Smooth muscle cell (in vitro differentiated cells): ENCODE data around the gene ZNF521. TPM values are rescaled to one million over a fixed set of nuclear protein-coding genes. Genes with fewer than 3 reads are reported as not detected.

Experiments
- DNase-seq: peaks from one replicate; lab custom pipeline; 2025; ENCODE audit not compliant: unreplicated experiment; lab: John Stamatoyannopoulos, UW
- H2AFZ ChIP-seq: fragments of 200-600 bp; sonication (generic); 2 replicates; pipeline ENCODE4 v1.6.0; 2016; ENCODE audit warnings: antibody characterized with exemption, low read depth, mild to moderate bottlenecking
- H3F3A ChIP-seq: fragments of 200-600 bp; sonication (generic); 2 replicates; pipeline ENCODE4 v1.6.0; 2017; ENCODE audit warnings: antibody characterized with exemption, low read depth
- H3K27ac ChIP-seq: fragments of 200-600 bp; sonication (generic); 2 replicates; pipeline ENCODE4 v1.5.1; 2016; ENCODE audit warnings: low read depth, mild to moderate bottlenecking
- H3K27me3 ChIP-seq: fragments of 200-600 bp; sonication (generic); 2 replicates; pipeline ENCODE4 v1.6.1; 2016; ENCODE audit warnings: low read depth, mild to moderate bottlenecking
- H3K36me3 ChIP-seq: fragments of 200-600 bp; sonication (generic); 2 replicates; pipeline ENCODE4 v1.5.1; 2016; ENCODE audit warnings: low read depth
- H3K4me1 ChIP-seq: fragments of 200-600 bp; sonication (generic); 2 replicates; pipeline ENCODE4 v1.5.1; 2016; ENCODE audit warnings: low read depth
- H3K4me2 ChIP-seq: fragments of 200-600 bp; sonication (generic); 2 replicates; pipeline ENCODE4 v1.6.0; 2016; ENCODE audit warnings: mild to moderate bottlenecking
- H3K4me3 ChIP-seq: fragments of 200-600 bp; sonication (generic); 2 replicates; pipeline ENCODE4 v1.5.1; 2016; ENCODE audit warnings: mild to moderate bottlenecking
- H3K79me2 ChIP-seq: fragments of 200-600 bp; sonication (generic); 2 replicates; pipeline ENCODE4 v1.6.0; 2016; ENCODE audit warnings: low read depth, mild to moderate bottlenecking
- H3K9ac ChIP-seq: fragments of 200-600 bp; sonication (generic); 2 replicates; pipeline ENCODE4 v1.6.0; 2016; ENCODE audit warnings: low read depth
- H3K9me3 ChIP-seq: fragments of 200-600 bp; sonication (generic); replicated peaks from 2 replicates; pipeline ENCODE4 v1.5.1; 2016; ENCODE audit warnings: low read depth
- H4K20me1 ChIP-seq: fragments of 200-600 bp; sonication (generic); 2 replicates; pipeline ENCODE4 v1.6.0; 2016; ENCODE audit warnings: low read depth
- WGBS: methylation state at CpG from one replicate; pipeline ENCODE4 v1.1.7; 2016; ENCODE audit warnings: low lambda C conversion rate; 5-methylcytosine and 5-hydroxymethylcytosine counted together
- polyA plus RNA-seq: library from polyadenylated mRNA; unstranded; fragments of >200 nt; fragmentation: Nextera tagmentation; extraction: Ambion mirVana; gene quantifications from 2 replicates; pipeline ENCODE4 v1.2.1, GENCODE V29; 2016
- total RNA-seq: library from RNA; depleted of rRNA; stranded (reverse); fragments of >200 nt; gene quantifications from 2 replicates; pipeline ENCODE4 v1.2.3, GENCODE V29; 2014
- TF ChIP-seq, protein P1 (sequence below): fragments of 200-600 bp; sonication (generic); IDR thresholded peaks from 2 replicates; pipeline ENCODE4 v1.5.1; 2017; ENCODE audit warnings: borderline replicate concordance, mild to moderate bottlenecking, antibody characterized with exemption; ENCODE audit not compliant: insufficient read depth, poor library complexity, severe bottlenecking

ZNF521 gene
- total and polyA plus RNA-seq, 2 experiments from 2014 or later: 19.9 to 36.4 TPM

DNA sequence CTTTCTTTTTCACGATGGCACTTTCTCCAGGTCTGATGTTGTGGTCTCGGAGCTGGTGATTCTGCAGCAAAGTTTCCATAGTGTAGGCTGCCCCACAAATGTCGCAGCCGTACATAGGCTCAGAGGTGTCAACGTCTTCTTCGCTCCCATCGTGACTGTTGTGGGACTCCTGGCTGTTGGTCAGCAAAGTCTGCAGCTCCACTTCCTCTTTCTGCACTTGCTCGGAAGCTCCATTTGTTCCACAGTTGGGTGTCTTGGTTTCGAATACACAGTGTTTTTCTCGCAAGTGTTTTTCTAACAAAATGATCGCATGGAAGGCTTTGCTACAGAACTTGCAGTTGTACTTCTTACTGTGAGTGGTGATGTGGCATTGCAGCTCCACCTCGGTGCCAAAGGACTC lies 126.8 kb downstream of the ZNF521 start:
- DNase-seq: no peak
- Histone ChIP-seq H3K9me3 (no peaks in the 10 kb centered on the region), H2AFZ (no peak overlapping the region), H3K9ac (no peak overlapping the region), H3K27me3 (no peaks in the 10 kb centered on the region), H3K79me2 (peaks cover 10% of the 10 kb centered on the region), H3F3A (peaks cover 9% of the 10 kb centered on the region), H3K36me3 (no peaks in the 10 kb centered on the region), H3K27ac (no peak overlapping the region), H3K4me2 (no peak overlapping the region), H3K4me1 (peaks cover 14% of the 10 kb centered on the region), H3K4me3 (no peak overlapping the region), H4K20me1 (peaks cover 38% of the 10 kb centered on the region)
- 96% methylated on average over 12 of the region's 12 CpGs for WGBS
- TF ChIP-seq, protein P1, sequence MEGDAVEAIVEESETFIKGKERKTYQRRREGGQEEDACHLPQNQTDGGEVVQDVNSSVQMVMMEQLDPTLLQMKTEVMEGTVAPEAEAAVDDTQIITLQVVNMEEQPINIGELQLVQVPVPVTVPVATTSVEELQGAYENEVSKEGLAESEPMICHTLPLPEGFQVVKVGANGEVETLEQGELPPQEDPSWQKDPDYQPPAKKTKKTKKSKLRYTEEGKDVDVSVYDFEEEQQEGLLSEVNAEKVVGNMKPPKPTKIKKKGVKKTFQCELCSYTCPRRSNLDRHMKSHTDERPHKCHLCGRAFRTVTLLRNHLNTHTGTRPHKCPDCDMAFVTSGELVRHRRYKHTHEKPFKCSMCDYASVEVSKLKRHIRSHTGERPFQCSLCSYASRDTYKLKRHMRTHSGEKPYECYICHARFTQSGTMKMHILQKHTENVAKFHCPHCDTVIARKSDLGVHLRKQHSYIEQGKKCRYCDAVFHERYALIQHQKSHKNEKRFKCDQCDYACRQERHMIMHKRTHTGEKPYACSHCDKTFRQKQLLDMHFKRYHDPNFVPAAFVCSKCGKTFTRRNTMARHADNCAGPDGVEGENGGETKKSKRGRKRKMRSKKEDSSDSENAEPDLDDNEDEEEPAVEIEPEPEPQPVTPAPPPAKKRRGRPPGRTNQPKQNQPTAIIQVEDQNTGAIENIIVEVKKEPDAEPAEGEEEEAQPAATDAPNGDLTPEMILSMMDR: no peak

DNA sequence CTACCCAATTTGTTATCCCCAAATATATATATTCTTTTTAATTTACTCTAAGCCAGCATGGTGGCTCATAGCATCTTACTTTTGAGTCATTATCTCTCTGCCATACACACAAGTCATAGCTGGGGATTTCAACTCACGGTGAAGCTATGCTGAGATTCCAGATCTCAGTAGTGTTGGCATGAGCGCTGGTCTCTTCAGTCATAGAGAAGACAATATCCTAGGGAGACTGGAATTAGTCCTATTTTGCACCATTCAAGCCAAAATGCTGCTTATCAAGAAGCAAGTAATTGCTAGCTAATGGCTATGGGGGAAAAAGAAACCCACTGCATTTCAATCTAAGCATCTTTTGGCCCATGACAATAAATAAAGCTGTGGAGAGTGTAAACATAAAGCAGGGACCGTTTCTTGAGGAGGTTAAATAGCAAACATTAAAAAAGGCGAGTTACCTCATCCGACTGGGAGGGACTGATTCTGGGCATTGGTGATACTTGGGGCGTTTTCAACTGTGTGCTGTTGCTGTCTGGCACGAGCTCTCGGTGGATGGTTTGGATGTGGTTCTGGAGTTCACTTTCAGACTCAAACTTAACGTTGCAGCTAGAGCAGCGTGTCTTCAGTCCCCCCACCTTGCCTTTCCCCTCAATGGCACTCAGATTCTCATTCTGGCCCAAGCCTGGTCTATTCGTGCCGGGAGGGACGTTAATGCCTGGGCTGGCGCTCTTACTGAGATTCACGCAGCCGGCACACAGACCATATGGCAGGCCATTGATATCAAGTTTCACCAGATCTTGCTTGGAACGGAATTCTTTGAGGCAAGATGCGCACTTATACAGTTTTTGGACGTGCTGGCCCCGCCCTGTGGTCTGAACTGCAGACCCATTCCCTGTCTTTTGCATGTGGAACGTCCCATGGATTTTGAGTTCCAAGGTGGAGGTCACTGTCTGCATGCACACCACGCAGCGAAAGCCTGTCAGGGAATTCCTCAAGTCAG lies 127.8 kb downstream of the ZNF521 start:
- Histone ChIP-seq H3K4me2 (no peak overlapping the region), H3F3A (no peaks in the 10 kb centered on the region), H4K20me1 (peaks cover 41% of the 10 kb centered on the region), H3K27me3 (no peaks in the 10 kb centered on the region), H3K9ac (no peak overlapping the region), H3K4me3 (no peak overlapping the region), H3K79me2 (peaks cover 10% of the 10 kb centered on the region), H3K9me3 (no peaks in the 10 kb centered on the region), H2AFZ (no peak overlapping the region), H3K4me1 (peaks cover 10% of the 10 kb centered on the region), H3K27ac (no peak overlapping the region), H3K36me3 (no peaks in the 10 kb centered on the region)
- TF ChIP-seq, protein P1: no peak
- 94% methylated on average over 23 of the region's 23 CpGs for WGBS
- no peak for DNase-seq

DNA sequence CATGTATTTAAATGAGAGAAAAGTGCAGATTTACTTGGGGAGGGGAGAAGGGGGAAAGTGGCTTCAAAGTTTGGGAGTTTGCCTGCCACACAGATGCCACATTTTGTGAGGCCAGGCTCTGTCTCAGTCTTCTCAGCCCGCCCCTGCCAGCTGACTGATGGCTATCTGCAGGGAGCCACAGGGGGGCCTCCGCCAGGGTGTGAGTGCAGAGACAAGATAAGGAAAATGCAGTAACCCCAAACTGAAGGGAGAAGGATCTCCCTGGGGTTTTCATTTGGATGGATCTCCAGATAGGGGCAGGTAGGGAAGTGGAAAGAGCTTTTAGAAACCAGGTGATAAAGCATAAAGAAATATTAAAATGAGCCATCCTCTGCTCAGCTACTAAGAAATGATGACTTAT lies 128.8 kb downstream of the ZNF521 start:
- H2AFZ ChIP-seq: no peak overlapping the region
- no peak overlapping the region for H3K9ac ChIP-seq
- H3F3A ChIP-seq: no peaks in the 10 kb centered on the region
- WGBS: 73% methylated on average over 2 of the region's 2 CpGs
- TF ChIP-seq, protein P1: no peak
- peaks cover 7% of the 10 kb centered on the region for H3K79me2 ChIP-seq
- no peaks in the 10 kb centered on the region for H3K36me3 ChIP-seq
- H3K4me1 ChIP-seq: peaks cover 10% of the 10 kb centered on the region
- no peaks in the 10 kb centered on the region for H3K27me3 ChIP-seq
- H3K4me2 ChIP-seq: no peak overlapping the region
- no peaks in the 10 kb centered on the region for H3K9me3 ChIP-seq
- no peak overlapping the region for H3K27ac ChIP-seq
- no peak for DNase-seq
- no peak overlapping the region for H3K4me3 ChIP-seq
- H4K20me1 ChIP-seq: peaks cover 41% of the 10 kb centered on the region
